GM19467 (cell line): ENCODE measurements around the gene SNX22.

Experiments used
- ATAC-seq: cut with Tn5 transposase; IDR thresholded peaks from one replicate; pipeline ENCODE4 v1.9.1; 2021; ENCODE audit warnings: mild to moderate bottlenecking, moderate library complexity; ENCODE audit not compliant: unreplicated experiment

SNX22 gene

GRCh38 chr15:64133623-64134344, 17.7 kb upstream of the SNX22 start:
- no peak for ATAC-seq

GRCh38 chr15:64134345-64134829, 17.1 kb upstream of the SNX22 start:
- ATAC-seq = no peak

GRCh38 chr15:64136347-64136746, 15.2 kb upstream of the SNX22 start:
- no peak for ATAC-seq

- ATAC-seq = no peak
Observed at GRCh38 chr15:64137226-64137833, 14.2 kb upstream of the SNX22 start.

- no peak for ATAC-seq
Observed at GRCh38 chr15:64138331-64138941, 13.1 kb upstream of the SNX22 start.

GRCh38 chr15:64141798-64142512, 9.6 kb upstream of the SNX22 start:
- ATAC-seq = no peak

- no peak for ATAC-seq
Observed at GRCh38 chr15:64143276-64143675, 8.3 kb upstream of the SNX22 start.

- ATAC-seq = no peak
Observed at GRCh38 chr15:64144192-64144564, 7.4 kb upstream of the SNX22 start.

GRCh38 chr15:64144565-64145281, 6.8 kb upstream of the SNX22 start:
- peak; percentile 59 for ATAC-seq

GRCh38 chr15:64146041-64146440, 5.5 kb upstream of the SNX22 start:
- no peak for ATAC-seq

- no peak for ATAC-seq
Observed at GRCh38 chr15:64146520-64146884, 5.0 kb upstream of the SNX22 start.

GRCh38 chr15:64146885-64147681, 4.4 kb upstream of the SNX22 start:
- no peak for ATAC-seq

- ATAC-seq = no peak
Observed at GRCh38 chr15:64148168-64148567, 3.4 kb upstream of the SNX22 start.

- ATAC-seq = no peak
Observed at GRCh38 chr15:64148581-64148980, 3.0 kb upstream of the SNX22 start.

- no peak for ATAC-seq
Observed at GRCh38 chr15:64149424-64149823, 2.1 kb upstream of the SNX22 start.

GRCh38 chr15:64149893-64150578, 1.5 kb upstream of the SNX22 start:
- no peak for ATAC-seq

GRCh38 chr15:64152507-64153387, 1.2 kb downstream of the SNX22 start:
- ATAC-seq = no peak

- ATAC-seq = peak; percentile 63
Observed at GRCh38 chr15:64153480-64154367, 2.2 kb downstream of the SNX22 start.
